Heart left ventricle (tissue), 16 donors: ENCODE measurements around the gene CRY1. TPM values are rescaled to one million over a fixed set of nuclear protein-coding genes. Genes with fewer than 3 reads are reported as not detected.

ENCODE experiments used
- ATAC-seq, 4 donors: fragments of 200-7000 bp; cut with Tn5 transposase; one replicate each; pipeline ENCODE4 v1.9.1; 2020 to 2022; ENCODE audit warnings: moderate library complexity in 4 of 4, mild to moderate bottlenecking in 3 of 4, moderate number of reproducible peaks in 1 of 4
- DNase-seq, 5 donors: peaks; one replicate each; pipeline ENCODE4 v3.0.0-alpha.2; 2020
- H3K27ac ChIP-seq, 12 donors: fragments of 200-600 bp; sonication (generic) in 4 of 12; one replicate each; pipeline versions ENCODE4 v1.5.0 to v1.8.0; 2016 to 2022; ENCODE audit warnings: mild to moderate bottlenecking in 2 of 12
- H3K27me3 ChIP-seq, 9 donors: fragments of 200-600 bp; sonication (generic) in 2 of 9; one replicate each; pipeline versions ENCODE4 v1.5.1 to v1.8.0; 2016 to 2022; ENCODE audit warnings: mild to moderate bottlenecking in 3 of 9
- H3K36me3 ChIP-seq, 9 donors: fragments of 200-600 bp; sonication (generic) in 2 of 9; one replicate each; pipeline versions ENCODE4 v1.5.0 to v1.8.0; 2018 to 2022; ENCODE audit warnings: mild to moderate bottlenecking in 2 of 9
- H3K4me1 ChIP-seq, 12 donors: fragments of 200-600 bp; sonication (generic) in 4 of 12; one replicate each; pipeline versions ENCODE4 v1.5.0 to v1.8.0; 2016 to 2022; ENCODE audit warnings: mild to moderate bottlenecking in 3 of 12
- H3K4me3 ChIP-seq, 12 donors: fragments of 200-600 bp; sonication (generic) in 4 of 12; one replicate each; pipeline versions ENCODE4 v1.5.0 to v1.8.0; 2017 to 2022; ENCODE audit warnings: mild to moderate bottlenecking in 9 of 12, moderate library complexity in 4 of 12
- H3K9me3 ChIP-seq, 12 donors: fragments of 200-600 bp; sonication (generic) in 4 of 12; one replicate each; pipeline versions ENCODE4 v1.5.0 to v1.8.0; 2016 to 2022; ENCODE audit warnings: mild to moderate bottlenecking in 1 of 12
- POLR2A ChIP-seq, 2 donors: fragments of 450-650 bp; IDR thresholded peaks; one replicate each; pipeline ENCODE4 v1.6.1; 2017; ENCODE audit warnings: antibody characterized with exemption in 2 of 2, mild to moderate bottlenecking in 2 of 2, moderate library complexity in 2 of 2
- WGBS, 4 donors: extraction: QIAGEN DNeasy Blood & Tissue Kit in 2 of 4; methylation state at CpG; one replicate each; pipeline versions ENCODE4 v1.1.5 to v1.1.7; 2013 to 2018; 5-methylcytosine and 5-hydroxymethylcytosine counted together
- intact Hi-C, 10 donors: fragments of 100-400 bp; cut with DNase I; formaldehyde crosslinking; loops; one replicate each; pipeline versions ENCODE4 v1.11.1 to v1.14.2; 2022
- polyA plus RNA-seq, 2 donors: library from polyadenylated mRNA; stranded (reverse); fragments of 200-250 nt; gene quantifications; one replicate each; pipeline ENCODE4 v1.2.3, GENCODE V29; 2013
- total RNA-seq, 9 donors: library from RNA; depleted of rRNA in 2 of 9; stranded (reverse); fragments of >200 nt in 2 of 9; fragmentation: NEBNext Ultra II Directional in 3 of 9; extraction: Animal tissue kit (Norgen Biotek cat#: 25700) in 3 of 9; gene quantifications; one replicate each; pipeline versions ENCODE4 v1.1.0 to v1.2.4, GENCODE V29; 2016 to 2023
- TF ChIP-seq, protein P1 (sequence below), 12 donors: fragments of 200-600 bp; sonication (generic) in 4 of 12; IDR thresholded peaks; one replicate each; pipeline versions ENCODE4 v1.5.0 to v1.8.0; 2018 to 2022; ENCODE audit warnings: antibody characterized with exemption in 12 of 12, mild to moderate bottlenecking in 5 of 12
- donor health status: ischemic (EF 13 %, LVEDD 7.1; RV severe dilation, severe dysfunction).
- donor health status: healthy with polysubstance abuse.
- donor health status: DM: no; HTN: yes; CAD: no.
- donor health status: DM: no; HTN: no; CAD: no.
- donor health status: ischemic (EF 25% LVEDD 6.9; RV normal size, moderate dysfunction).
- donor health status: ischemic (EF 25% LVEDD 5.7; RV mildly dilated, moderate dysfunction).
- donor health status: healthy.
- donor health status: DM: yes; HTN: yes; CAD: no.
- donor health status: ischemic (EF 35%, LVEDD 5.7; RV mildly dilated, moderate dysfunction).
- donor health status: nonischemic (EF 11% LVEDD 7.7; RV severe dilation, severe dysfunction).
- donor health status: DM: yes; HTN: yes; CAD: no.
- donor health status: PGD.
- donor health status: ischemic (EF 29% LVEDD 5.4; RV normal size, mild dysfunction).
- donor health status: nonischemic (EF 23%, LVEDD 6.1; RV moderate dilation, normal function).

CRY1 gene
- total and polyA plus RNA-seq, 11 donors: 4.3 to 20.7 (median 12.0) TPM

DNA sequence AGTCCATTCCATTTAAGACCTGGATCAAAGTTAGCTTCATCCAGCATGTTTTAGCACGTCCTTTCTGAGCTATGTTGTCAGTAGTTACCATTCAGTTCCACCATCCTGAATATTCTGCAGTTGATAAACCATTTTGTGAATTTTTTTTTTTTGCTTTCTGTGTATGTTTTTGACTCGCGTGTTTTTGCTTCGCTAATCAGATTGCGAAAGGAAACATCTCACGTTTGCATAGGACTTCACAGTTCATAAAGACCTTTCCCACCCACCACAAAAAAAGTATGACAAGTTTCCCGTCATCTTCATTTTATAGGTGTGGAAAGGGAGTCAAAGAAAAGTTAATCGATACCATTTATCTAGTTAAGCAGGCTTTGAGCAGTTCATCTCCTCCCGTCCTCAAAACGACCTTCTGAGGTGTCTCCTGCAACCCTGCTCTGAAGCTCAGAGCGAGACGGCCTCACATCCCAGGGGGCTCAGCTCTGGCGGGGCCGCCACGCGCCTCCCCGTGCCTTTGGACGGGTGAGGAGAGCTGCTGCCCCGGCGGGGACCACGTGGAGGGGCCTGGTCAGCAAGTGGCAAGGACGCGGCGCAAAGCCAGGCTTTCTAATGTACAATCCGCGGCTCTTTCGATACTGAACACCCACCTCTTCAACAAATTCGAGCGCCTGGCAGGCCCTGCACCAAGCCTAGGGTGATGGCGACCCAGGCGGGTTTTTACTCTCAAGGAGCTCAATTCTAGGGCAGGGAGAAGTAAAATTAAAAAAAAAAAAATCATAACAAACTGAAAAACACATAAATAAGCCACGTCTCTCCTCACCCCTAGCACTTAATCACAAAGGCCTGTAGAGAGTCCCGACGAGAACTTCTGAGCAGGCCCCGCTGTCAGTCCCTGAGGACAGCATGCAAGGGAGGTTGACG lies 138.6 kb downstream of the CRY1 start:
- intact Hi-C loops: loop anchor here in 5 of 10 donors (1.0 to 10.0 kb wide), 7 partner anchors 33 to 180 kb away; partner anchors contain the start of genes CRY1 (in 3 of the 5), MTERF2 (in 2 of the 5) and RIC8B (in 1 of the 5)
- H3K27ac ChIP-seq: peak overlapping the region; percentile 95 to 100 (median 99)
- no peaks in the 10 kb centered on the region for H3K27me3 ChIP-seq
- TF ChIP-seq, protein P1, sequence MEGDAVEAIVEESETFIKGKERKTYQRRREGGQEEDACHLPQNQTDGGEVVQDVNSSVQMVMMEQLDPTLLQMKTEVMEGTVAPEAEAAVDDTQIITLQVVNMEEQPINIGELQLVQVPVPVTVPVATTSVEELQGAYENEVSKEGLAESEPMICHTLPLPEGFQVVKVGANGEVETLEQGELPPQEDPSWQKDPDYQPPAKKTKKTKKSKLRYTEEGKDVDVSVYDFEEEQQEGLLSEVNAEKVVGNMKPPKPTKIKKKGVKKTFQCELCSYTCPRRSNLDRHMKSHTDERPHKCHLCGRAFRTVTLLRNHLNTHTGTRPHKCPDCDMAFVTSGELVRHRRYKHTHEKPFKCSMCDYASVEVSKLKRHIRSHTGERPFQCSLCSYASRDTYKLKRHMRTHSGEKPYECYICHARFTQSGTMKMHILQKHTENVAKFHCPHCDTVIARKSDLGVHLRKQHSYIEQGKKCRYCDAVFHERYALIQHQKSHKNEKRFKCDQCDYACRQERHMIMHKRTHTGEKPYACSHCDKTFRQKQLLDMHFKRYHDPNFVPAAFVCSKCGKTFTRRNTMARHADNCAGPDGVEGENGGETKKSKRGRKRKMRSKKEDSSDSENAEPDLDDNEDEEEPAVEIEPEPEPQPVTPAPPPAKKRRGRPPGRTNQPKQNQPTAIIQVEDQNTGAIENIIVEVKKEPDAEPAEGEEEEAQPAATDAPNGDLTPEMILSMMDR (IDR thresholded peaks at IDR 0.05): no peak
- TF ChIP-seq POLR2A (IDR thresholded peaks at IDR 0.05): no peak
- H3K4me3 ChIP-seq: peak overlapping the region; percentile 59 to 98 (median 90)
- ATAC-seq: peak; percentile 1 to 34 (median 8)
- peak; percentile 38 to 66 (median 54) for DNase-seq
- WGBS, 4 donors: 34 to 46% (median 42%) methylated on average over 33 to 36 of the region's 36 CpGs
- peaks cover 0 to 37% (median 25%) of the 10 kb centered on the region in 12 donors for H3K4me1 ChIP-seq
- H3K36me3 ChIP-seq: peaks cover 0 to 7% (median 0%) of the 10 kb centered on the region in 9 donors
- H3K9me3 ChIP-seq: no peaks in the 10 kb centered on the region

DNA sequence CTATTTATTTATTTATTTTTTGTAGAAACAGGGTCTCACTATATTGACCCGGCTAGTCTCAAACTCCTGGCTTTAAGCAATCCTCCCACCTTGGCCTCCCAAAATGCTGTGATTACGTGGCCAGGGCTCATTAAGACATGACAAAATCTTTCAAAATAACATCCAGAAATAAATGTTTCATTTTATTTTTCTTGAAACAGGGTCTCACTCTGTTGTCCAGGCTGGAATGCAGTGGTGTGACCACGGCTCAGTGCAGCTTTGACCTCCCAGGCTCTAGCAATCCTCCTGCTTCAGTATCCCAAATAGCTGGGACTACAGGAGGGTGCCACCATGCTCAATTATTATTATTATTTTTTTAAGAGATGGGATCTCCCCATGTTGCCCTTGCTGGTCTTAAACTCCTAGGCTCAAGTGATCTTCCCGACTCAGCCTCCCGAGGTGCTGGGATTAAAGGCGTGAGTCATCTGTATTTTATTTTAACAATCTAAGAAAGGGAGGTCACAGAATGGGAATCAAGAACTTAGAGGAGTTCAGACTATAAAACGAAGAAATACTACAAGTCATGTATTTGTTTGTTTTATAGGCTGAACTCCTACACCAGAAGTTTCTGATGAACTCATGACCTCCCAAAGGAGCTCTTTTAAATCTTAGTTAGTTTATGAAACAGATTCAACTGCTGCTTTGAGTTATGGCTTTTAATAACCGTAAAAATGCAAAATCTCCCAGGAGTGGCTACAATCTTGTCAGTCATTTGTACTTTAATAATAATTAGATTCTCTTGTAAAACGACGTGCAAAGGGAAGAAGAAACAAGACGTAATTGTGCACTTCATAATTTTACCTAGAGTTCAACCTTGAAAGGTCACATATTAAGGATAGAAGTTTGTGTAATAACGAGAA lies 139.7 kb downstream of the CRY1 start:
- Histone ChIP-seq H3K27ac (no peak overlapping the region), H3K9me3 (peaks cover 0 to 5% (median 0%) of the 10 kb centered on the region in 12 donors), H3K4me3 (no peak overlapping the region), H3K36me3 (no peaks in the 10 kb centered on the region), H3K27me3 (no peaks in the 10 kb centered on the region), H3K4me1 (peaks cover 0 to 25% (median 19%) of the 10 kb centered on the region in 12 donors)
- ATAC-seq: no peak
- intact Hi-C loops: loop anchor here in 3 of 10 donors (10.0 kb wide), 3 partner anchors 71 to 179 kb away; partner anchors contain the start of genes CRY1 (in 2 of the 3) and RIC8B (in 1 of the 3)
- DNase-seq: no peak
- 90 to 92% (median 91%) methylated on average over 12 of the region's 12 CpGs for WGBS, 4 donors
- TF ChIP-seq, protein P1 (IDR thresholded peaks at IDR 0.05): no peak
- TF ChIP-seq POLR2A (IDR thresholded peaks at IDR 0.05): no peak

DNA sequence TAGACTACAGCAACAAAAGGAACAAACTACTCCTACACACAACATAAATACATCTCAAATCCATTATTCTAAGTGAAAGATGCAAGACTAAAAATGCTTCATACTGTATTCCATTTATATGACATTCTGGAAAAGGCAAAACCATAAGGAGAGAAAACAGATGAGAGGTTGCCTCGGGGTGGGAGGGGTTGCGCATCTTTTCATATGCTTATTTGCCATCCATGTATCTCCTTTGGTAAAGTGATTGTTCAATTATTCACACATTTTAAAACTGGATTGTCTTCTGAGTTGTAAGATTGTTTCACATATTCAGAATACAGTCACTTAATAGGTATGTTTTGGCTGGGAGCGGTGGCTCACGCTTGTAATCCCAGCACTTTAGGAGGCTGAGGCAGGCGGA lies 142.8 kb downstream of the CRY1 start:
- DNase-seq (no peak), ATAC-seq (no peak)
- TF ChIP-seq POLR2A (IDR thresholded peaks at IDR 0.05): no peak
- TF ChIP-seq, protein P1 (IDR thresholded peaks at IDR 0.05): no peak
- 96 to 97% (median 96%) methylated on average over 5 of the region's 5 CpGs for WGBS, 4 donors
- H3K9me3 ChIP-seq: peaks cover 0 to 5% (median 0%) of the 10 kb centered on the region in 12 donors
- no peaks in the 10 kb centered on the region for H3K36me3 ChIP-seq
- H3K27me3 ChIP-seq: no peaks in the 10 kb centered on the region
- H3K27ac ChIP-seq: no peak overlapping the region
- intact Hi-C loops: loop anchor here in 3 of 10 donors (10.0 kb wide), 3 partner anchors 74 to 176 kb away; partner anchors contain the start of genes CRY1 (in 2 of the 3) and RIC8B (in 1 of the 3)
- H3K4me3 ChIP-seq: no peak overlapping the region
- H3K4me1 ChIP-seq: peaks cover 0 to 10% (median 6%) of the 10 kb centered on the region in 12 donors
